Measurements from ENCODE around the gene GAS2L3.

GRCh38 chr12:100612606-100613005 lies 39.1 kb downstream of the GAS2L3 start:
- no peak for TF ChIP-seq EZH2phosphoT487 (IDR thresholded peaks at IDR 0.05; ENCODE audit: insufficient read depth, low read depth)
- no peak for TF ChIP-seq EZH2 (IDR thresholded peaks at IDR 0.05; ENCODE audit: insufficient read depth, poor library complexity, severe bottlenecking)
